OCI-LY3 (cell line): ENCODE data around the gene MAB21L2.
"Not testable (repeated sequence)": the region's sequence is repeated elsewhere in the genome, so short reads cannot be mapped to it uniquely, and the experiment has no call there.

Source experiments
- H2AFZ ChIP-seq: fragments of 200-600, 300-600 bp; shearing (Covaris generic); 2 replicates; pipeline ENCODE4 v1.6.0; 2014; ENCODE audit warnings: antibody characterized with exemption, low read depth, low read length
- H3K27ac ChIP-seq: fragments of 200-600, 300-600 bp; sonication (generic); 2 replicates; pipeline ENCODE4 v1.5.1; 2014; ENCODE audit warnings: mild to moderate bottlenecking, low read length, moderate library complexity, mixed read lengths
- H3K27me3 ChIP-seq: fragments of 200-600, 300-600 bp; sonication (generic); 2 replicates; pipeline ENCODE4 v1.6.1; 2014; ENCODE audit warnings: low read depth, low read length, mixed read lengths
- H3K36me3 ChIP-seq: fragments of 200-600, 300-600 bp; sonication (generic); replicated peaks from 2 replicates; pipeline ENCODE3; 2014; ENCODE audit warnings: low read depth, low read length, mixed read lengths
- H3K4me1 ChIP-seq: fragments of 300-600, 200-600 bp; sonication (generic); 2 replicates; pipeline ENCODE4 v1.6.1; 2014; ENCODE audit warnings: low read length, mixed read lengths
- H3K4me2 ChIP-seq: fragments of 200-600, 300-600 bp; sonication (generic); 2 replicates; pipeline ENCODE4 v1.6.1; 2014; ENCODE audit warnings: low read length, mixed read lengths
- H3K4me3 ChIP-seq: fragments of 300-600, 200-600 bp; sonication (generic); 2 replicates; pipeline ENCODE4 v1.5.1; 2014; ENCODE audit warnings: antibody characterized with exemption, mild to moderate bottlenecking, low read length, moderate library complexity
- H3K79me2 ChIP-seq: fragments of 300-600, 200-600 bp; shearing (Covaris generic); 2 replicates; pipeline ENCODE4 v1.6.1; 2014; ENCODE audit warnings: mild to moderate bottlenecking, low read length, mixed read lengths
- H3K9ac ChIP-seq: fragments of 300-600, 200-600 bp; shearing (Covaris generic); 2 replicates; pipeline ENCODE4 v1.6.0; 2014; ENCODE audit warnings: mild to moderate bottlenecking, low read length, moderate library complexity
- H3K9me3 ChIP-seq: fragments of 200-600, 300-600 bp; shearing (Covaris generic); 2 replicates; pipeline ENCODE4 v1.6.1; 2014; ENCODE audit warnings: low read length, mixed read lengths; ENCODE audit not compliant: insufficient read depth
- H4K20me1 ChIP-seq: fragments of 200-600, 300-600 bp; sonication (generic); 2 replicates; pipeline ENCODE4 v1.6.1; 2016; ENCODE audit warnings: low read length, mixed read lengths; ENCODE audit not compliant: insufficient read depth
- CTCF ChIP-seq: fragments of 200-600, 300-600 bp; sonication (generic); IDR thresholded peaks from 2 replicates; pipeline ENCODE4 v1.5.1; 2014; ENCODE audit warnings: antibody characterized with exemption, low read length, low read depth
- EZH2phosphoT487 ChIP-seq: fragments of 200-600 bp; shearing (Covaris generic); IDR thresholded peaks from 2 replicates; pipeline ENCODE4 v1.6.1; 2018; ENCODE audit warnings: antibody characterized with exemption, mixed run types, low read depth

MAB21L2 gene

GRCh38 chr4:150547154-150547838, 34.7 kb upstream of the MAB21L2 start:
- Histone ChIP-seq H3K9me3 (no peaks in the 10 kb centered on the region), H3K36me3 (no peaks in the 10 kb centered on the region), H3K4me3 (no peak overlapping the region), H3K27ac (no peak overlapping the region), H3K4me2 (no peak overlapping the region), H2AFZ (no peak overlapping the region), H3K9ac (no peak overlapping the region), H4K20me1 (no peaks in the 10 kb centered on the region), H3K79me2 (no peaks in the 10 kb centered on the region), H3K27me3 (no peaks in the 10 kb centered on the region), H3K4me1 (no peaks in the 10 kb centered on the region)
- no peak for TF ChIP-seq CTCF
- no peak for TF ChIP-seq EZH2phosphoT487

GRCh38 chr4:150557811-150558210, 24.1 kb upstream of the MAB21L2 start:
- not testable (repeated sequence) for H4K20me1 ChIP-seq

GRCh38 chr4:150561143-150561737, 20.7 kb upstream of the MAB21L2 start:
- Histone ChIP-seq H3K4me3 (no peak overlapping the region), H3K79me2 (no peaks in the 10 kb centered on the region), H3K27me3 (no peaks in the 10 kb centered on the region), H3K9me3 (no peaks in the 10 kb centered on the region), H3K4me2 (no peak overlapping the region), H3K4me1 (no peaks in the 10 kb centered on the region), H3K9ac (no peak overlapping the region), H2AFZ (no peak overlapping the region), H3K36me3 (no peaks in the 10 kb centered on the region), H4K20me1 (no peaks in the 10 kb centered on the region), H3K27ac (no peak overlapping the region)
- TF ChIP-seq CTCF (no peak), EZH2phosphoT487 (no peak)

More at GRCh38 chr4:150557811-150558210, 24.1 kb upstream of the MAB21L2 start:
- H3K27me3 ChIP-seq, H3K27ac ChIP-seq, H3K4me1 ChIP-seq, H3K9me3 ChIP-seq, H3K79me2 ChIP-seq, H3K4me3 ChIP-seq, H3K9ac ChIP-seq, H2AFZ ChIP-seq, H3K4me2 ChIP-seq, H3K36me3 ChIP-seq: not testable (repeated sequence)

- Histone ChIP-seq H2AFZ (no peak overlapping the region), H3K79me2 (no peaks in the 10 kb centered on the region), H3K27ac (no peak overlapping the region), H3K4me2 (no peak overlapping the region), H4K20me1 (no peaks in the 10 kb centered on the region), H3K9ac (no peak overlapping the region), H3K27me3 (no peaks in the 10 kb centered on the region), H3K36me3 (no peaks in the 10 kb centered on the region), H3K4me3 (no peak overlapping the region), H3K9me3 (no peaks in the 10 kb centered on the region), H3K4me1 (no peaks in the 10 kb centered on the region)
- no peak for TF ChIP-seq EZH2phosphoT487
- no peak for TF ChIP-seq CTCF
Observed at GRCh38 chr4:150562250-150562649, 19.7 kb upstream of the MAB21L2 start.
